GM20000 (cell line): ENCODE measurements around the gene EIF2S2.
"Not testable (repeated sequence)": the region's sequence is repeated elsewhere in the genome, so short reads cannot be mapped to it uniquely, and the experiment has no call there.

Source experiments
- DNase-seq: peaks from one replicate; pipeline ENCODE4 v3.0.0; 2012; ENCODE audit warnings: low spot score
- TF ChIP-seq, protein P1 (sequence below): IDR thresholded peaks from 2 replicates; pipeline ENCODE4 v1.5.1; 2012; ENCODE audit warnings: mild to moderate bottlenecking, control low read depth; ENCODE audit errors: extremely low read depth, missing control alignments

Gene EIF2S2

GRCh38 chr20:34141293-34141692 is 29.2 kb upstream of the EIF2S2 start:
- TF ChIP-seq, protein P1, sequence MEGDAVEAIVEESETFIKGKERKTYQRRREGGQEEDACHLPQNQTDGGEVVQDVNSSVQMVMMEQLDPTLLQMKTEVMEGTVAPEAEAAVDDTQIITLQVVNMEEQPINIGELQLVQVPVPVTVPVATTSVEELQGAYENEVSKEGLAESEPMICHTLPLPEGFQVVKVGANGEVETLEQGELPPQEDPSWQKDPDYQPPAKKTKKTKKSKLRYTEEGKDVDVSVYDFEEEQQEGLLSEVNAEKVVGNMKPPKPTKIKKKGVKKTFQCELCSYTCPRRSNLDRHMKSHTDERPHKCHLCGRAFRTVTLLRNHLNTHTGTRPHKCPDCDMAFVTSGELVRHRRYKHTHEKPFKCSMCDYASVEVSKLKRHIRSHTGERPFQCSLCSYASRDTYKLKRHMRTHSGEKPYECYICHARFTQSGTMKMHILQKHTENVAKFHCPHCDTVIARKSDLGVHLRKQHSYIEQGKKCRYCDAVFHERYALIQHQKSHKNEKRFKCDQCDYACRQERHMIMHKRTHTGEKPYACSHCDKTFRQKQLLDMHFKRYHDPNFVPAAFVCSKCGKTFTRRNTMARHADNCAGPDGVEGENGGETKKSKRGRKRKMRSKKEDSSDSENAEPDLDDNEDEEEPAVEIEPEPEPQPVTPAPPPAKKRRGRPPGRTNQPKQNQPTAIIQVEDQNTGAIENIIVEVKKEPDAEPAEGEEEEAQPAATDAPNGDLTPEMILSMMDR = no peak
- DNase-seq = no peak

- not testable (repeated sequence) for DNase-seq
These were observed 23.7 kb upstream of the EIF2S2 start for GRCh38 chr20:34135525-34136275.

DNA sequence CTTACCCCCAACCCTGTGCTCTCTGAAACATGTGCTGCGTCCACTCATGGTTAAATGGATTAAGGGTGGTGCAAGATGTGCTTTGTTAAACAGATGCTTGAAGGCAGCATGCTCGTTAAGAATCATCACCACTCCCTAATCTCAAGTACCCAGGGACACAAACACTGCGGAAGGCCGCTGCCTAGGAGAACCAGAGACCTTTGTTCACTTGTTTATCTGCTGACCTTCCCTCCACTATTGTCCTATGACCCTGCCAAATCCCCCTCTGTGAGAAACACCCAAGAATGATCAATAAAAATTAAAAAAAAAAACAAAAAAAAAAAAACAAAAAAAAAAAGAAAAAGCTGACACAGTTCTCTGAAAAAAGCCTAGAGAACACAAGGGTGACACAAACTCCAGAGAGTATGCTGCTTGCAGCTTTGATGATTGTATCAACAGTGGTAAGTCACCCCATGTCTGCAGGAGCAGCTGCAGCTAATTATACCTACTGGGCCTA is 21.4 kb upstream of the EIF2S2 start:
- DNase-seq = not testable (repeated sequence)

- not testable (repeated sequence) for DNase-seq
These were observed 20.9 kb upstream of the EIF2S2 start for GRCh38 chr20:34132943-34133342.

DNA sequence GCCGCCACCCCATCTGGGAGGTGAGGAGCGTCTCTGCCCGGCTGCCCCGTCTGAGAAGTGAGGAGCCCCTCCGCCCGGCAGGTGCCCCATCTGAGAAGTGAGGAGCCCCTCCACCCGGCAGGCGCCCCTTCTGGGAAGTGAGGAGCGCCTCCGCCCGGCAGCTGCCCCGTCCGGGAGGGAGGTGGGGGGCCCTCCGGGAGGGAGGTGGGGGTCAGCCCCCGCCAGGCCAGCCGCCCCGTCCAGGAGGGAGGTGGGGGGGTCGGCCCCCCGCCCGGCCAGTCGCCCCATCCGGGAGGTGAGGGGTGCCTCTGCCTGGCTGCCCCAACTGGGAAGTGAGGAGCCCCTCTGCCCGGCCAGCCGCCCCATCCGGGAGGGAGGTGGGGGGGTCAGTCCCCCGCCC is 20.4 kb upstream of the EIF2S2 start:
- DNase-seq = not testable (repeated sequence)

DNA sequence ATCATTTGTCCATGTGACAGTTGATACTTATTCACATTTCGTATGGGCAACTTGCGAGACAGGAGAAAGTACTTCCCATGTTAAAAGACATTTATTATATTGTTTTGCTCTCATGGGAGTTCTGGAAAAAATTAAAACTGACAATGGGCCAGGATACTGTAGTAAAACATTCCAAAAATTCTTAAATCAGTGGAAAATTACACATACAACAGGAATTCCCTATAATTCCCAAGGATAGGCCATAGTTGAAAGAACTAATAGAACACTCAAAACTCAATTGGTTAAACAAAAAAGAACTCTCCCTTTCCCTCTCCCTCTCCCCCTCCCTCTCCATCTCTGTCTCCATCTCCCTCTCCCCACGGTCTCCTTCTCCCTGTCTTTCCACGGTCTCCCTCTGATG is 19.4 kb upstream of the EIF2S2 start:
- no peak for DNase-seq
- TF ChIP-seq, protein P1 = no peak

GRCh38 chr20:34129518-34130162 is 17.6 kb upstream of the EIF2S2 start:
- DNase-seq = peak; percentile 88
- TF ChIP-seq, protein P1 = peak; percentile 60

DNA sequence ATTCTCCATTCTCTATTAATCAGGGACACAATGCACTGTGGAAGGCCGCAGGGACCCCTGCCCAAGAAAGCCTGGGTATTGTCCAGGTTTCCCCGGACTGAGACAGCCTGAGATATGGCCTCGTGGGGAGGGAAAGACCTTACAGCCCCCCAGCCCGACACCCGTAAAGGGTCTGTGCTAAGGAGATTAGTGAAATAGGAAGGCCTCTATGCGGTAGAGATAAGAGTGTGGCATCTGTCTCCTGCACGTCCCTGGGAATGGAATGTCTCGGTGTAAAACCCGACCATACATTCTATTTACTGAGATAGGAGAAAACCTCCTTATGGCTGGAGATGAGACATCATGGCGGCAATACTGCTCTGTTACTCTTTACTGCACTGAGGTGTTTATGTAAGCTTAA is 15.7 kb upstream of the EIF2S2 start:
- TF ChIP-seq, protein P1 = no peak
- no peak for DNase-seq

DNA sequence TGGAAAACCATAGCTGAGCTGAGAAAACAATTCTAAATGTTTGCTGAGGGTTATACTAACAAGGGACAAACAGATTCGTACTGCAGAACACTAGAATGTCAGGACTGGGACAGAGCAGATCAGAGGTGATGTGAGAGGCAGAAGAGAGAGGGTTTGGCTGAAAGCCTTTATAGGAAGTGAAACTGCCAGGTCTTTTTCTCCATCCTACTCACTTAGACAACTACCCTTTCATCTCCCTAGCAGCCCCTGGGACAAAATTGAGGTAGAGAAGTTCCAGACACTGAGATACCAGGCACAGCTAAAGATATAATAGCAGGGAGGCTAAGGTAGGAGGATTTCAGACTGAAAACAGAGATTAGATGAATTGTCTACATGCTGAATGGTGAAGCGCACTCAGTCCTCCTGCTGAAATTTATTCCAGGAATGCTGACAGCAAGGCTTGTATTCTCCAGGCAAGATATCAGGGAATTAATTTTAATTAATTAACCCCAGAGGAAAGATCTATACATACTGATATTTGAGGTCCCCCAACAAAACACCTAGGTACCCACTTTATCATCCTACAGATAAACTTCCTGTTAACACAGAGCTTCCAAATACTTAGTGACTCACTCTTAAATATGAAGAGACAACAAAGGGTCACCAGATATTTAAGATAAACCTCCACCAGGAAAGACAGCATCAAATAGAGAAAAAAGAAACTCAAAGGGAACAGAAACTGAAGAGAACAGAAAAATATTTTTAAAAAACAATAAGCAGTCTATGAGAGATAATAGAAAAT is 12.6 kb upstream of the EIF2S2 start:
- DNase-seq = peak; percentile 78
- TF ChIP-seq, protein P1 = no peak
